Measurements from ENCODE around the gene TNRC6B.

DNA sequence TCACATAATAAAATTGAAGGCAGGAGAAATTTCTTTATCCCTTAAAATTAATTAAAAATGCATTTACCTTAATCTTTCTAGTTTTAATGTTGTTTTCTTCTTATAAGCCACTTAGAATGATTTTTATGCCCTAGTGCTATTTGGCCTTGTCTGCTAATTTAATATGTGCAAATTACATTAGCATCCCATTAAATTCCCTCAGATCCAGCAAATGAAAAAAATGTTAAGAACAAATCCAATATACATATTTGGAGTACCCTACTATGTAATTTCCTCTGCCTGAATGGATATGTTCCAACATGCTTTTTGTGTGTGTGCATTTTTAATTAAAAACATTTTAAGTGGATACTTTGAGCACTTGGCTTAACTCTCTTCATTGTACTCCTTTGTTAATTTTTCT is 56.9 kb downstream of the TNRC6B start:
- TF ChIP-seq CTCF (conservative IDR thresholded peaks at IDR 0.05): no peak
- TF ChIP-seq EZH2 (IDR thresholded peaks at IDR 0.05; ENCODE audit: low read depth): no peak

Measured in PC-9 (cell line).